ENCODE measurements around the gene DNAH10.

DNA sequence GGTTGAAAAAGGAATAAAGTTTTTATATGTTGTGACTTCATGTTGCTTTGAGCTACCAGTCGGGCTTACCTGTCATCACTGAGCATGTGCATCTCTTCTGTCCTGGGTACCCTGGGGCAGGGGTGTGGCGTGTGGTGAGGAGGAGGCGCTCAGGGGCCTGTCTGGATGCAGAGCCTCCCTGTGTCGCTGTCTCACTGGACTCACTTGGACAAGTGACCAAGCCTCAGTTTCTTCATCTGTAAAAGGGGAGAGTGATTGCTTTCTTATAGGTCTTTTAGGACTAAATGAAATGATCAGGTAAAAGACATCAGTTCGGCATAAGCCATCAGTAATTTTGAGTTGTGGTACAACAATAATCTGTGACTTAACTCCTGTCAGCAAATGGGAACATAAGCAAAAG is 27.8 kb upstream of the DNAH10 start:
- TF ChIP-seq, protein P1, sequence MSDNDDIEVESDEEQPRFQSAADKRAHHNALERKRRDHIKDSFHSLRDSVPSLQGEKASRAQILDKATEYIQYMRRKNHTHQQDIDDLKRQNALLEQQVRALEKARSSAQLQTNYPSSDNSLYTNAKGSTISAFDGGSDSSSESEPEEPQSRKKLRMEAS (IDR thresholded peaks at IDR 0.05), result no peak
- TF ChIP-seq CEBPB (IDR thresholded peaks at IDR 0.05) (no peak), RAD21 (IDR thresholded peaks at IDR 0.05; ENCODE audit: low read depth) (no peak), NFIC (IDR thresholded peaks at IDR 0.05) (no peak), EP300 (IDR thresholded peaks at IDR 0.05; ENCODE audit: borderline replicate concordance) (no peak), FOXM1 (IDR thresholded peaks at IDR 0.05; ENCODE audit: borderline replicate concordance, low read depth) (no peak), ZBTB7A (IDR thresholded peaks at IDR 0.05; ENCODE audit: low read depth) (no peak), CREB1 (IDR thresholded peaks at IDR 0.05; ENCODE audit: low read depth) (no peak), EGR1 (IDR thresholded peaks at IDR 0.05) (no peak), YY1 (IDR thresholded peaks at IDR 0.05; ENCODE audit: low read depth) (no peak), TAF1 (IDR thresholded peaks at IDR 0.05; ENCODE audit: low read depth) (no peak), TCF12 (IDR thresholded peaks at IDR 0.05; ENCODE audit: low read depth) (no peak)
- TF ChIP-seq, protein P2, sequence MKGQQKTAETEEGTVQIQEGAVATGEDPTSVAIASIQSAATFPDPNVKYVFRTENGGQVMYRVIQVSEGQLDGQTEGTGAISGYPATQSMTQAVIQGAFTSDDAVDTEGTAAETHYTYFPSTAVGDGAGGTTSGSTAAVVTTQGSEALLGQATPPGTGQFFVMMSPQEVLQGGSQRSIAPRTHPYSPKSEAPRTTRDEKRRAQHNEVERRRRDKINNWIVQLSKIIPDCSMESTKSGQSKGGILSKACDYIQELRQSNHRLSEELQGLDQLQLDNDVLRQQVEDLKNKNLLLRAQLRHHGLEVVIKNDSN (IDR thresholded peaks at IDR 0.05), result no peak
- TF ChIP-seq, protein P3, sequence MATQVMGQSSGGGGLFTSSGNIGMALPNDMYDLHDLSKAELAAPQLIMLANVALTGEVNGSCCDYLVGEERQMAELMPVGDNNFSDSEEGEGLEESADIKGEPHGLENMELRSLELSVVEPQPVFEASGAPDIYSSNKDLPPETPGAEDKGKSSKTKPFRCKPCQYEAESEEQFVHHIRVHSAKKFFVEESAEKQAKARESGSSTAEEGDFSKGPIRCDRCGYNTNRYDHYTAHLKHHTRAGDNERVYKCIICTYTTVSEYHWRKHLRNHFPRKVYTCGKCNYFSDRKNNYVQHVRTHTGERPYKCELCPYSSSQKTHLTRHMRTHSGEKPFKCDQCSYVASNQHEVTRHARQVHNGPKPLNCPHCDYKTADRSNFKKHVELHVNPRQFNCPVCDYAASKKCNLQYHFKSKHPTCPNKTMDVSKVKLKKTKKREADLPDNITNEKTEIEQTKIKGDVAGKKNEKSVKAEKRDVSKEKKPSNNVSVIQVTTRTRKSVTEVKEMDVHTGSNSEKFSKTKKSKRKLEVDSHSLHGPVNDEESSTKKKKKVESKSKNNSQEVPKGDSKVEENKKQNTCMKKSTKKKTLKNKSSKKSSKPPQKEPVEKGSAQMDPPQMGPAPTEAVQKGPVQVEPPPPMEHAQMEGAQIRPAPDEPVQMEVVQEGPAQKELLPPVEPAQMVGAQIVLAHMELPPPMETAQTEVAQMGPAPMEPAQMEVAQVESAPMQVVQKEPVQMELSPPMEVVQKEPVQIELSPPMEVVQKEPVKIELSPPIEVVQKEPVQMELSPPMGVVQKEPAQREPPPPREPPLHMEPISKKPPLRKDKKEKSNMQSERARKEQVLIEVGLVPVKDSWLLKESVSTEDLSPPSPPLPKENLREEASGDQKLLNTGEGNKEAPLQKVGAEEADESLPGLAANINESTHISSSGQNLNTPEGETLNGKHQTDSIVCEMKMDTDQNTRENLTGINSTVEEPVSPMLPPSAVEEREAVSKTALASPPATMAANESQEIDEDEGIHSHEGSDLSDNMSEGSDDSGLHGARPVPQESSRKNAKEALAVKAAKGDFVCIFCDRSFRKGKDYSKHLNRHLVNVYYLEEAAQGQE (IDR thresholded peaks at IDR 0.05; ENCODE audit: low read depth), result no peak

All from Ishikawa (cell line).